ENCODE measurements around the gene UBALD2.
"Not testable (repeated sequence)": the region's sequence is repeated elsewhere in the genome, so short reads cannot be mapped to it uniquely, and the experiment has no call there.

The UBALD2 gene

GRCh38 chr17:76264755-76265623 is at the start of gene UBALD2:
UBALD2 (plus strand) TSS chr17:76265348; CDS start chr17:76265506, 158 bp downstream.
- DNase-seq (ENCODE audit: low read depth in 2 of 2) = peak; percentile 98

GRCh38 chr17:76217081-76217480 is 48.1 kb upstream of the UBALD2 start:
- DNase-seq (ENCODE audit: low read depth in 2 of 2) = no peak

DNA sequence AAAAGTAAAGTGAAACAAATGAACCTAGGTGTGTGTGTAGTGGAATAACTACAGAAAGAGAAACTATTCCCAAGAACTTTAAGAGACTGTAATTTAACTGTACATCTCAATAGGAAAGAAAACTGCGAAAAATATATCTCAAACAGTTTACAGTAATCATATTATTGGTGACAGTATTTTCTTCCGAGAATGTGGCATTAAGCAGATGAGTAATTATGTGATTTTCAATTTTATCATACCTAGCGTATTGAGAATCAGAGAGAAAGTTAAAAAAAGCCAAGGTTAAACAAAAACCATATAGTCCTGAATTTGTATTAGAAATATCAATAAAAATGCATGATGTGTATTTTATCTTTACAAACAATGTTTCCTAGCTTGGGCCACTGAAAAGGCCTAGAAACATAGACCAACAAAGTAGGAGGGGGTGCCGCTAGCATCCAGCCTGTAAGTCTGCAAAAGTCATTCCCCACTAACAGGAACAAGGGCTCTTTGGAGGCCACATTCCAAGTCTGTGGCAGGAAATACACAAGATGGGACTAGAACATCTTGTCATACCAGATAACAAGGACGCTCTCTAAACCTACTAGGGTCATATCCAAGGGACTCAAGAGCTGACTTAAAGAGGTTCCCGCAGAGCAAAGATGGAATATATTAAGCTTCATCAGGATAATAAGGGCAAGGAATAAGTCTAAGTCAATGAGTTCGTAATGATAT is 45.3 kb upstream of the UBALD2 start:
- DNase-seq (ENCODE audit: low read depth in 2 of 2) = no peak

GRCh38 chr17:76223802-76224201 is 41.3 kb upstream of the UBALD2 start:
- DNase-seq (ENCODE audit: low read depth in 2 of 2) = no peak

DNA sequence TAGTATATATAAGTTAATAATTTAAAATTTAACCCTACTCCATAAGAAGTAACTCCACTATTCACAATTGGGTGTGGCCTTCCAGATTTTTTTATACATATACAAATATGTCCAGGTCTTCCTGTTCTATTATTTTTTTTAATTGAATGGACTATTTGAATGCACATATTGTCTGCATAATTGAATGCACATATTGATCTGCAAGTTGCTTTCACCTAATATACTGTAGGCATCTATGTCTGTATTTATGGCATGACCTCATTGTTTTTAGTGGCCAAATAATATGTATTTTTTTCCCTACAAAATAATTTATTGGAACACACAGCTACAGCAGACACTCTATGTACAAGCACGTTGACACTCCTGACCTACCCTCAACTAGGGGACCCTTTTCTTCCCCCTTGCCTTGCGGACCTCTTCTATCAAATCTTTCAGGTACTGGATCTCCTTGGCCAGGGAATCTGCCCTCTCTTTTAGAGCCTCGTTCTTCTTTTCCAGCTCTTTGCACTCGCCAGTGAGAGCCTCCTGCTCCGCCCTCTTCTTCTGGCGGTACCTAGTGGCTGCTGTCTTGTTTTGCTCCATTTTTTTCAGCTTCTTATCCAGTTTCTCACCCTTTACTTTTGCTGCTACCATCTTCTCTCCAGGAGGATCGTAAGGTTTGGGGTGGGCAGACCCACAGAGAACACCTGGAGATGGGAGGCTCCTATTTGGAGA is 39.6 kb upstream of the UBALD2 start:
- not testable (repeated sequence) for DNase-seq (ENCODE audit: low read depth in 2 of 2)

DNA sequence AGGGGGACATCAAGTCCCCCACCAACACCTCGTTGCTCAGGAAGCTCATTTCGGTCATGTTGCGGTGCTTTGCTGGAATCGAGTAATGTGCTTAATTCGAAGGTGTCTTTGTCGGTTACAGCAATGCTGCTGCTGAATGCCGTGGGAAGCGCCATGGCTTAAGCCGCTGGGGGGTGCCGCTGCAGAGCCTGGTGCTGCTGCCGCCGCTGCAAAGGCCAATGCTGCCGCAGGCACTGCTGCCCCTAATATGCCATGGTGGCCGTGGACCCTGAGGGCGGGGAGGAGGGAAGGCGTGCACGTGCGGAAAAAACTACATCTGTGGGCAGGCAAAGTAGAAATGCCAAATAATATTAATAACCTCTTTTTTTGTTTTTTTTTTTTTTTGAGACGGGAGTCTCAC is 38.4 kb upstream of the UBALD2 start:
- not testable (repeated sequence) for DNase-seq (ENCODE audit: low read depth in 2 of 2)

DNA sequence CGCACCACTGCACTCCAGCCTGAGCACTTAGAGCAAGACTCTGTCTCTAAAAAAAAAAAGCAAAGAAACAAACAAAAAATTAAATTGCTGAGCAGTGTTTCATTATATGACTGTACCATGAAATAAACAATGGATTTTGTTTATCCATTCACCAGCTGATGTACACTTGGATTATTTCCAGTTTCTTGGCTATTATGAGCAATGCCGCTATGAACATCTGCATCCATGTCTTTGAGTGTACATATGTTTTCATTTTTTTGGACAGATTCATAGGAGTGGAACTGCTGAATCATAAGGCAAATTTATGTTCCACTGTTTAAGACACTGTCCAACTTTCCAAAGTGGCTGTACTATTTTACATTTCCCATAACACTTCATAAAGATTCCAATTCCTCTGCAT is 32.8 kb upstream of the UBALD2 start:
- no peak for DNase-seq (ENCODE audit: low read depth in 2 of 2)

GRCh38 chr17:76233588-76234353 is 31.4 kb upstream of the UBALD2 start:
- DNase-seq (ENCODE audit: low read depth in 2 of 2) = no peak

GRCh38 chr17:76234354-76234679 is 30.8 kb upstream of the UBALD2 start:
- no peak for DNase-seq (ENCODE audit: low read depth in 2 of 2)

DNA sequence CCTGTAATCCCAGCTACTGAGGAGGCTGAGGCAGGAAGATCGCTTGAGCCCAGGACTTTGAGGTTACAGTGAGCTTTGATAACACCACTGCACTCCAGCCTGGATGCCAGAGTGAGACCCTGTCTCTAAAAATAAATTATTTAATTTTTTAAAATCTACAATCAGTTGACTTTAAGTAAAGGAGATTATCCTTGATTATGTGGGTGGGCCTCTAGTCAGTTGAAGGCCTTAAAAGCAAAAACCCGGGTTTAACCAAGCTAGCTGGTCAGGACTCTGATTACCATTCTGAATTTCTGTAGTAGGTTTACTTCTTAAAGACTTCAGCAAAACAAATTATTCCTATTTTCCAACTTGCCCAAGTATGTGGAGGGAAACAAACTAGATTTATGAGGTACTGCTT is 29.3 kb upstream of the UBALD2 start:
- no peak for DNase-seq (ENCODE audit: low read depth in 2 of 2)

DNA sequence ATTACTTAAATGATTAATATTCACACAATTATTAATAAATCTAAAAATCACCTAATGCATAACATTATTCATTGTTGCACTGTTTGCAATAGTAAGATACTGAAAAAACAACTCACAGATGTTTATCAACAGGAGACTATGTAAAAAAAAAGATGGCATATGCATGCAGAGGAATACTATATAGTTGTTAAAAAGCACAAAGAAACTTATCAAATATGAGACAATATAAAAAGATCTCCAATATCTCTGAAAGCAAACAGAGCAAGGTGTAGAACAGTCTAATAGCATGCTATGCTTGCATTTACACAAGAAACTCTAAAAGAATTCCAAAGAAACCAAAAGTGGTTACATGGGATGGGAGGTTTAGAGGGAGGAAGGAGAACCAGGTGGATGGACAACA is 28.5 kb upstream of the UBALD2 start:
- DNase-seq (ENCODE audit: low read depth in 2 of 2) = no peak

DNA sequence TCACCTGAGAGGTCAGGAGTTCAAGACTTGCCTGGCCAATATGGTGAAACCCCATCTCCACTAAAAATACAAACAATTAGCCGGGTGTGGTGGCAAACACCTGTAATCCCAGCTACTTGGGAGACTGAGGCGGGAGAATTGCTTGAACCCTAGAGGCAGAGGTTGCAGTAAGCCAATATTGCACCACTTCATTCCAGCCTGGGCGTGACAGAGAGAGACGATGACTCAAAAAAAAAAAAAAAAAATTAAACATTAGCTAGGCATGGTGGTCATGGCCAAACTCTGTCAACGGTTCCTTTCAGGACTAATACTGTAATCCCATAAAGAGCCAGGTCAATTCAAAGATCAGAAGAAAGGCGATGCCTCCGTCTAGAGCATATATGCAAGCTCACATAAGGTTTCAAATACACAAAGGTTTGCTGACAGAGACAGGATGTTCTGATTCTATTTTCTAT is 27.3 kb upstream of the UBALD2 start:
- no peak for DNase-seq (ENCODE audit: low read depth in 2 of 2)

GRCh38 chr17:76238847-76239537 is 26.2 kb upstream of the UBALD2 start:
- no peak for DNase-seq (ENCODE audit: low read depth in 2 of 2)

- DNase-seq (ENCODE audit: low read depth in 2 of 2) = no peak
These were observed 25.4 kb upstream of the UBALD2 start for GRCh38 chr17:76239538-76240274.

- DNase-seq (ENCODE audit: low read depth in 2 of 2) = peak in 1 of 2 donors; percentile 53
These were observed 24.5 kb upstream of the UBALD2 start, which contains the start of gene RNF157 for GRCh38 chr17:76240461-76241203. RNF157 (minus strand) TSS chr17:76240493; CDS start chr17:76240240, 253 bp downstream.

DNA sequence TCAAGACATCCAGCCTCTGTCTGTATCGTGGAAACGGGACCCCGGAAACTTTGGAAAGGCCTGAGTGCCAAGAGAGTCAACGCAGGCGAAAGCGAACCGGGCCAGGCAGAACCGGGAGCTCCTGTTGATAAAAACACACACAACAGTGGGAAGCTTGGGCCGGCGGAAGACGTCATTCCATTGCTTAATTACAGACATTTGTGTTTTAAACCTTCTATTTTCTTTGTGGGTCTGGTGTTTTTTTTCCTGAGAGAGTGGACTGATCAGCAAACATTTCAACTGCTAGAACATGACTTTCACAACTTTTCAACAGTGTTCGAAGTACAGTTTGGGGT is 24.0 kb upstream of the UBALD2 start:
- no peak for DNase-seq (ENCODE audit: low read depth in 2 of 2)

- DNase-seq (ENCODE audit: low read depth in 2 of 2) = no peak
These were observed 23.4 kb upstream of the UBALD2 start for GRCh38 chr17:76241691-76242255.

GRCh38 chr17:76243826-76244679 is 21.1 kb upstream of the UBALD2 start:
- DNase-seq (ENCODE audit: low read depth in 2 of 2) = no peak
